Transverse colon (tissue), 4 donors: ENCODE results near the gene ZNF318.
"Not testable (repeated sequence)": the region's sequence is repeated elsewhere in the genome, so short reads cannot be mapped to it uniquely, and the experiment has no call there.

ENCODE experiments used
- CTCF ChIP-seq, 5 experiments: fragments of 200-600 bp in 3 of 5; fragments of 450-650 bp in 2 of 5; sonication (generic) in 3 of 5; IDR thresholded peaks; 1 replicate in 2 of 5; 2 replicates in 3 of 5; pipeline ENCODE4 v1.5.1; 2016 to 2017; ENCODE audit warnings: antibody characterized with exemption in 5 of 5, inconsistent platforms in 3 of 5, mild to moderate bottlenecking in 2 of 5, moderate library complexity in 1 of 5
- EP300 ChIP-seq: sonication (generic); formaldehyde crosslinking; IDR thresholded peaks from one replicate; pipeline ENCODE4 v1.6.1; 2017; ENCODE audit warnings: antibody characterized with exemption, low read depth
- POLR2A ChIP-seq: fragments of 450-650 bp; IDR thresholded peaks from one replicate; pipeline ENCODE4 v1.6.1; 2016; ENCODE audit warnings: antibody characterized with exemption, mild to moderate bottlenecking, moderate library complexity
- POLR2AphosphoS5 ChIP-seq, 3 donors: sonication (generic); formaldehyde crosslinking; IDR thresholded peaks; one replicate each; pipeline ENCODE4 v1.6.1; 2016; ENCODE audit warnings: antibody characterized with exemption in 3 of 3

- TF ChIP-seq CTCF (IDR thresholded peaks at IDR 0.05); POLR2AphosphoS5 (IDR thresholded peaks at IDR 0.05); POLR2A; EP300: not testable (repeated sequence)
These were observed 17.5 kb downstream of the ZNF318 start for GRCh38 chr6:43351951-43352350.
